HG03469 (cell line): Measurements from ENCODE around the gene WDR11.

ENCODE experiments used
- ATAC-seq: cut with Tn5 transposase; IDR thresholded peaks from one replicate; pipeline ENCODE4 v1.9.1; 2021; ENCODE audit warnings: mild to moderate bottlenecking, moderate library complexity, moderate number of reproducible peaks; ENCODE audit not compliant: unreplicated experiment

The WDR11 gene

GRCh38 chr10:120942806-120943413, 91.7 kb downstream of the WDR11 start:
- ATAC-seq: peak; percentile 78

- ATAC-seq: no peak
Measured at GRCh38 chr10:120943542-120943941, 92.4 kb downstream of the WDR11 start.

- no peak for ATAC-seq
Measured at GRCh38 chr10:120944586-120945125, 93.5 kb downstream of the WDR11 start.

GRCh38 chr10:120945182-120945581, 94.0 kb downstream of the WDR11 start:
- ATAC-seq: no peak

GRCh38 chr10:120945801-120946302, 94.7 kb downstream of the WDR11 start:
- ATAC-seq: no peak

GRCh38 chr10:120946497-120946896, 95.3 kb downstream of the WDR11 start:
- no peak for ATAC-seq

GRCh38 chr10:120948889-120949608, 97.9 kb downstream of the WDR11 start:
- ATAC-seq: no peak

GRCh38 chr10:120949609-120950031, 98.5 kb downstream of the WDR11 start:
- ATAC-seq: no peak

GRCh38 chr10:120950051-120950561, 98.9 kb downstream of the WDR11 start:
- no peak for ATAC-seq

GRCh38 chr10:120951288-120951687, 100.1 kb downstream of the WDR11 start:
- ATAC-seq: no peak

- no peak for ATAC-seq
Measured at GRCh38 chr10:120953897-120954296, 102.7 kb downstream of the WDR11 start.
